ENCODE measurements around the gene BRAP. TPM values are rescaled to one million over a fixed set of nuclear protein-coding genes. Genes with fewer than 3 reads are reported as not detected.
A peak's percentile ranks its signal among the peaks of the same experiment; 100 is the strongest.
"Not testable (repeated sequence)": the region's sequence is repeated elsewhere in the genome, so short reads cannot be mapped to it uniquely, and the experiment has no call there.

Gene BRAP
- total RNA-seq, 1 donor from 2014 or later, result 23.1 TPM

DNA sequence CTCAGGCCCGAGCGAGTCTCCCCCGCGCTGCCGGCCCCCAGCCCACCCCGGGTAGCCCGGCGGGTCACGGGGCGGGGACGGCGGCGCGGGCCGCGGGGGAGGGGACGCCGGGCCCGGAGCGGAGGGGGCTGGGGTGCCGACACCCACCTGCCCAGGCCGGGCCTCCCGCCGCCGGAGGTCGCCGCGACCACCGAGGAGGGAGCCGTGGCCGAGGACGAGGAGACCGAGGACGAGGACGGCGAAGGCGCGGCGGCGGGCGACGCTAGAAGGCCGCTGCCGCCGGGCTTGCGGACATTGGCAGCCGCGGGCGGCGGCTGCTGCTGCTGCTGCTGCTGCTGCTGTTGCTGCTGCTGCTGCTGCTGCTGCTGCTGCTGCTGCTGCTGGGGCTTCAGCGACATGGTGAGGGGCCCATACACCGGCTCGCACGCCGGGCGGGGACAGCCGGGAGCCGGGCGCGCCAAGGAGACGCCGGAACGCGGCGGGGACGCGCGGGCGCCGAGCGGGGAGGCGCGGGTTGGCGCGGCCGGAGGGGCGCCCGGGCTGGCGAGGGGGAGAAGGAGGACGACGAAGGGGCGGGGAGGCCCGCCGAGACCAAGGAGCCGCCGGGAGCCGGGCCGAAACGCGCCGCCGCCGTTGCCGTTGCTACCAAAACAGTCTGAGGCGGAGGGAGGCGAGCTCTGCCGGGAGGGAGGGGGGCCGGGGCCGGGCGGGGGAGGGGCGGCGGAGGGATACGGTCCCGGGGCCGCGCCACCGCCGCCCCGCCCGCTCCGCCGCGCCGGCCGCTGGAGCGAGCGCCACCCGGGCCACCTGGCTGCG, 86.9 kb downstream of the BRAP start, which contains the start of gene ATXN2:
ATXN2 (minus strand) TSS at position 679 of the 816 bp plus-strand sequence; CDS start at position 398, 281 bp downstream.
- no peaks in the 10 kb centered on the region for H3K36me3 Mint-ChIP-seq (ENCODE audit: insufficient read depth)
- peak within 1 kb of the TSS; percentile 94 for H3K27ac Mint-ChIP-seq
- TF ChIP-seq, protein P1, sequence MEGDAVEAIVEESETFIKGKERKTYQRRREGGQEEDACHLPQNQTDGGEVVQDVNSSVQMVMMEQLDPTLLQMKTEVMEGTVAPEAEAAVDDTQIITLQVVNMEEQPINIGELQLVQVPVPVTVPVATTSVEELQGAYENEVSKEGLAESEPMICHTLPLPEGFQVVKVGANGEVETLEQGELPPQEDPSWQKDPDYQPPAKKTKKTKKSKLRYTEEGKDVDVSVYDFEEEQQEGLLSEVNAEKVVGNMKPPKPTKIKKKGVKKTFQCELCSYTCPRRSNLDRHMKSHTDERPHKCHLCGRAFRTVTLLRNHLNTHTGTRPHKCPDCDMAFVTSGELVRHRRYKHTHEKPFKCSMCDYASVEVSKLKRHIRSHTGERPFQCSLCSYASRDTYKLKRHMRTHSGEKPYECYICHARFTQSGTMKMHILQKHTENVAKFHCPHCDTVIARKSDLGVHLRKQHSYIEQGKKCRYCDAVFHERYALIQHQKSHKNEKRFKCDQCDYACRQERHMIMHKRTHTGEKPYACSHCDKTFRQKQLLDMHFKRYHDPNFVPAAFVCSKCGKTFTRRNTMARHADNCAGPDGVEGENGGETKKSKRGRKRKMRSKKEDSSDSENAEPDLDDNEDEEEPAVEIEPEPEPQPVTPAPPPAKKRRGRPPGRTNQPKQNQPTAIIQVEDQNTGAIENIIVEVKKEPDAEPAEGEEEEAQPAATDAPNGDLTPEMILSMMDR (IDR thresholded peaks at IDR 0.05; ENCODE audit: unreplicated experiment), result no peak
- H3K9me3 Mint-ChIP-seq (ENCODE audit: low read depth), result no peaks in the 10 kb centered on the region
- peak within 1 kb of the TSS; percentile 93 for H3K4me3 Mint-ChIP-seq (ENCODE audit: low read depth)
- peaks cover 30% of the 10 kb centered on the region for H3K4me1 Mint-ChIP-seq (ENCODE audit: low read depth)
- DNase-seq (ENCODE audit: low spot score, unreplicated experiment), result peak; percentile 41
- no peaks in the 10 kb centered on the region for H3K27me3 Mint-ChIP-seq

DNA sequence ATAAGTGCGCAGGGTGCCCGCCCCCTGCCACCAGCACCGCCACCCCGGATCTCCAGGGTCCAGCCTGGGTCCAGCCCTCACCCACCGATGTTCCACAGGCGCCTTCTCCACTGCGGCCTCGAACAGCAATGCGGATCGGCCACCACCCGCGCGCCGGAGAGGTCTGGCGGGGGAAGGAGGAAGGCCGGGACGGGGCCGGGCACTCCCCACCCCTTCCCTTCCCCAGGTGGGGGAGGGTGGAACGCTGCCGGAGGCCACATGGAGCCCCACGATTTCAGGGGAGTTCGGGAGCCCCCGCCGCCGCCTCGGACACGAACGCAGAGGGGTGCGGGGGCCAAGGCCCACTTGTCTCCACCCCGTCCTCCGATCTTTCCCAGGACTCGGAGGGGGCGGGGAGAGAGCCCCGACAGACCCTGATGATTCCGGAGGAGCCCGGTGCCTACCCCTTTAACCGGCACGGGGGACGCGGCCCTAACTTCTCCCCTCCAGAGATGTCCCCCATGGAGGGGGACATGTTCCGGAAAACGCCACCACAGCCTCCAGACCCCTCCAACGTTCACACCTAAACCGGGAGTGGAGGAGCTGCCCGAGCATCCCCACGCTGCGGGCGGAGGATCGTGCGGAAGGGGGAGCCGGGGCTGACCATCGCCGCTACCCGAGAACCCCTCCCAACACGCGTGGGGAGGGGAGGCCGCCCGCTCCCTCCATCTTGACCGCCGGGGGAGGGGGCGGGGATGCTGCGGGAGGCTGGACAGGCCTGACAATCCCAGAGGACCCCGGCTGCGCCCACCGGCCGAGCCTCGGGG, 87.7 kb downstream of the BRAP start:
- DNase-seq (ENCODE audit: low spot score, unreplicated experiment), result peak; percentile 42
- Mint-ChIP-seq H3K36me3 (ENCODE audit: insufficient read depth) (no peaks in the 10 kb centered on the region), H3K4me3 (ENCODE audit: low read depth) (peak overlapping the region; percentile 93), H3K9me3 (ENCODE audit: low read depth) (no peaks in the 10 kb centered on the region), H3K27me3 (no peaks in the 10 kb centered on the region), H3K27ac (peak overlapping the region; percentile 97), H3K4me1 (ENCODE audit: low read depth) (peaks cover 31% of the 10 kb centered on the region)
- TF ChIP-seq, protein P1 (IDR thresholded peaks at IDR 0.05; ENCODE audit: unreplicated experiment), result no peak

DNA sequence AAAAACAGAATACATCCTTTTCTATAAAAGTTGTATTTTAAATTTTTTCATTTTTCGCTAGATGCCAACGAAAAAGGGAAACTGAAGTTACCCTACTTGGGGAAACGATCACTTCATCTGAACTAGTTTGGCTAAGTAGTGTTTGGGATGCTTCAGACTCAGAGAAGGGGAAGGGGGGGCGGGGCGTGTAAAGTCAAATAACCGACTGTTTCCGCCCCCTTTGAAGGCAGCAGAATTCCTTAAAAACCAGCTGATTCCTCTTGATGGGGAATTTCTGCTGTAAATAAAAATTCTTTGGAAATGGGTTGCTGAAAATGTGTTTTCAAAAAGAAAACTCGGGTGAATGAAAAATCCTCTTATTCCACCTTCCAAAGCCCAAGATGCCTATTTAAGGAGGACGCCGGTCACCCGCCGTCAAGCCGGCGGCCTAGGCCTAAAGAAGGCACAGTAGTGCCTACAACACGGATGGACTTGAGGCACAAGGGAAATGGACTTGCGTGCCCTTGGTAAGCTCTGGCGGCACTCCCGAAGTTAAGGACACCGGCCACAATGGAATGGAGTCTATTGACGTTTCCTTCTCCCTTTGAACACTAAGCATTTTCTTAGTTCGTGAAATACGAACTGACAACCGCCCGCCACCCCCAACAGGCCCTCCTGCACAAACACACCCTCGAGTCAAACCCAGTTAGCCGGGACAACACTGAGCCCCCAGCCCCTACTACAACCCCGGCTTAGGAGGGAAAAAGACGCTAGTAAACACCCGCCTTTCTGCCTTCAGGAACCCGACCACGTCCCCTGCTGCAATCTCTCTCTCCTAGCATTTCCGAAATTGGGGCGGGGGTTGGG, 88.5 kb downstream of the BRAP start:
- Mint-ChIP-seq H3K27me3 (no peaks in the 10 kb centered on the region), H3K4me1 (ENCODE audit: low read depth) (peaks cover 31% of the 10 kb centered on the region), H3K27ac (peak overlapping the region; percentile 97), H3K9me3 (ENCODE audit: low read depth) (no peaks in the 10 kb centered on the region), H3K36me3 (ENCODE audit: insufficient read depth) (no peaks in the 10 kb centered on the region), H3K4me3 (ENCODE audit: low read depth) (peak overlapping the region; percentile 93)
- no peak for DNase-seq (ENCODE audit: low spot score, unreplicated experiment)
- TF ChIP-seq, protein P1 (IDR thresholded peaks at IDR 0.05; ENCODE audit: unreplicated experiment), result no peak

DNA sequence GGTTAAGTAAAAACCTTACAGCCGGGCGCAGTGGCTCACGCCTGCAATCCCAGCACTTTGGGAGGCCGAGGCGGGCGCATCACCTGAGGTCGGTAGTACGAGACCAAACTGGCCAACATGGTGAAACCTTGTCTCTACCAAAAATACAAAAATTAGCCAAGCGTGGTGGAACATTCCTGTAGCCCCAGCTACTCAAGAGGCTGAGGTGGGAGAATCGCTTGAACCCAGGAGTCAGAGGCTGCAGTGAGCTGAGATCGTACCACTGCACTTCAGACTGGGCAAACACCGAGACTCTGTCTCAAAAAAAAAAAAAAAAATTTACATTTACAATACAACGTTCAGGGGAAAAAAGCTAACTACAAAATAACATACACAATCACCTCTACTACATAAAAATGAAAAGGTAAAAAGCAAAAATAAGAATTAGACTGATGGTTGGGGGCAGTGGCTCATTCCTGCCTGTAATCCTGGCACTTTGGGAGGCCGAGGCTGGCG, 90.4 kb downstream of the BRAP start:
- H3K27ac Mint-ChIP-seq, result peak overlapping the region; percentile 64
- H3K4me1 Mint-ChIP-seq (ENCODE audit: low read depth), result peaks cover 31% of the 10 kb centered on the region
- H3K27me3 Mint-ChIP-seq; DNase-seq (ENCODE audit: low spot score, unreplicated experiment); H3K9me3 Mint-ChIP-seq (ENCODE audit: low read depth); H3K36me3 Mint-ChIP-seq (ENCODE audit: insufficient read depth): not testable (repeated sequence)
- peak overlapping the region; percentile 26 for H3K4me3 Mint-ChIP-seq (ENCODE audit: low read depth)

Other genes starting within 250 kb of the BRAP start
- 81.7 and 86.6 TPM in 2 replicates for gene ATXN2, start 86.6 kb downstream of the BRAP start, total RNA-seq
- gene ACAD10, start 97 bp upstream of the BRAP start, total RNA-seq, result 59.4 and 62.3 TPM in 2 replicates
- 47.3 and 47.6 TPM in 2 replicates for gene ALDH2, start 81.0 kb upstream of the BRAP start, total RNA-seq
- 71.5 and 78.7 TPM in 2 replicates for gene MAPKAPK5, start 156.3 kb upstream of the BRAP start, total RNA-seq